ENCODE data around the gene METTL17.
"Not testable (repeated sequence)": the region's sequence is repeated elsewhere in the genome, so short reads cannot be mapped to it uniquely, and the experiment has no call there.

The METTL17 gene

GRCh38 chr14:20996521-20996920, 6.7 kb downstream of the METTL17 start:
- DNase-seq (ENCODE audit: low read depth): no peak

- DNase-seq (ENCODE audit: low read depth): no peak
Measured at GRCh38 chr14:20997115-20997514, 7.3 kb downstream of the METTL17 start.

GRCh38 chr14:20997564-20997963, 7.8 kb downstream of the METTL17 start:
- no peak for DNase-seq (ENCODE audit: low read depth)

GRCh38 chr14:20998139-20998538, 8.4 kb downstream of the METTL17 start:
- DNase-seq (ENCODE audit: low read depth): no peak

GRCh38 chr14:20998674-20999366, 9.0 kb downstream of the METTL17 start, which contains the start of gene SLC39A2:
SLC39A2 (plus strand) TSS chr14:20999293; CDS start chr14:20999447, 154 bp downstream.
- no peak for DNase-seq (ENCODE audit: low read depth)

GRCh38 chr14:20999591-20999990, 9.8 kb downstream of the METTL17 start:
- no peak for DNase-seq (ENCODE audit: low read depth)

- no peak for DNase-seq (ENCODE audit: low read depth)
Measured at GRCh38 chr14:21001218-21001617, 11.4 kb downstream of the METTL17 start.

GRCh38 chr14:21003788-21004346, 14.1 kb downstream of the METTL17 start:
- DNase-seq (ENCODE audit: low read depth): no peak

- DNase-seq (ENCODE audit: low read depth): not testable (repeated sequence)
Measured at GRCh38 chr14:21009721-21010120, 19.9 kb downstream of the METTL17 start.

GRCh38 chr14:21011136-21011535, 21.4 kb downstream of the METTL17 start:
- DNase-seq (ENCODE audit: low read depth): no peak

- peak; percentile 63 for DNase-seq (ENCODE audit: low read depth)
Measured at GRCh38 chr14:21014761-21015190, 25.0 kb downstream of the METTL17 start.

- no peak for DNase-seq (ENCODE audit: low read depth)
Measured at GRCh38 chr14:21015312-21015711, 25.5 kb downstream of the METTL17 start.

GRCh38 chr14:21016413-21017190, 26.8 kb downstream of the METTL17 start:
- no peak for DNase-seq (ENCODE audit: low read depth)

- no peak for DNase-seq (ENCODE audit: low read depth)
Measured at GRCh38 chr14:21017528-21018245, 27.9 kb downstream of the METTL17 start.

GRCh38 chr14:21018286-21018685, 28.5 kb downstream of the METTL17 start:
- DNase-seq (ENCODE audit: low read depth): no peak

- no peak for DNase-seq (ENCODE audit: low read depth)
Measured at GRCh38 chr14:21018781-21019180, 29.0 kb downstream of the METTL17 start.

- no peak for DNase-seq (ENCODE audit: low read depth)
Measured at GRCh38 chr14:21019366-21019765, 29.6 kb downstream of the METTL17 start.

- DNase-seq (ENCODE audit: low read depth): no peak
Measured at GRCh38 chr14:21020977-21021545, 31.3 kb downstream of the METTL17 start.

- DNase-seq (ENCODE audit: low read depth): no peak
Measured at GRCh38 chr14:21022686-21023085, 32.9 kb downstream of the METTL17 start.

GRCh38 chr14:21023174-21023573, 33.4 kb downstream of the METTL17 start:
- no peak for DNase-seq (ENCODE audit: low read depth)

GRCh38 chr14:21023817-21024584, 34.2 kb downstream of the METTL17 start:
- no peak for DNase-seq (ENCODE audit: low read depth)
